Measurements from ENCODE around the gene SRRT.
"Not testable (repeated sequence)": the region's sequence is repeated elsewhere in the genome, so short reads cannot be mapped to it uniquely, and the experiment has no call there.

SRRT gene

GRCh38 chr7:100874577-100875355 is at the start of gene SRRT:
TSS of gene SRRT (plus strand) at chr7:100875103. CDS start at chr7:100875591, 488 bp downstream.
- peak; percentile 98 for DNase-seq (ENCODE audit: low read depth, low spot score)

GRCh38 chr7:100825215-100825671 is 49.7 kb upstream of the SRRT start:
- DNase-seq (ENCODE audit: low read depth, low spot score) = peak; percentile 81

- no peak for DNase-seq (ENCODE audit: low read depth, low spot score)
These were observed 49.0 kb upstream of the SRRT start for GRCh38 chr7:100825751-100826513.

GRCh38 chr7:100826514-100827329 is 48.2 kb upstream of the SRRT start:
- DNase-seq (ENCODE audit: low read depth, low spot score) = peak; percentile 33

- DNase-seq (ENCODE audit: low read depth, low spot score) = peak; percentile 96
These were observed 47.3 kb upstream of the SRRT start, which contains the start of gene EPHB4 for GRCh38 chr7:100827330-100828226. TSS of gene EPHB4 (minus strand) at chr7:100827523. CDS start at chr7:100827030, 493 bp downstream.

GRCh38 chr7:100829150-100829716 is 45.7 kb upstream of the SRRT start:
- DNase-seq (ENCODE audit: low read depth, low spot score) = peak; percentile 51

GRCh38 chr7:100830396-100830795 is 44.5 kb upstream of the SRRT start:
- DNase-seq (ENCODE audit: low read depth, low spot score) = no peak

GRCh38 chr7:100832281-100832633 is 42.6 kb upstream of the SRRT start:
- no peak for DNase-seq (ENCODE audit: low read depth, low spot score)

- DNase-seq (ENCODE audit: low read depth, low spot score) = peak; percentile 95
These were observed 38.7 kb upstream of the SRRT start for GRCh38 chr7:100835903-100836811.

- DNase-seq (ENCODE audit: low read depth, low spot score) = no peak
These were observed 38.1 kb upstream of the SRRT start for GRCh38 chr7:100836812-100837098.

- DNase-seq (ENCODE audit: low read depth, low spot score) = peak; percentile 97
These were observed 37.6 kb upstream of the SRRT start for GRCh38 chr7:100837099-100837836.

GRCh38 chr7:100839361-100839760 is 35.5 kb upstream of the SRRT start:
- no peak for DNase-seq (ENCODE audit: low read depth, low spot score)

- no peak for DNase-seq (ENCODE audit: low read depth, low spot score)
These were observed 34.3 kb upstream of the SRRT start for GRCh38 chr7:100840470-100841100.

- DNase-seq (ENCODE audit: low read depth, low spot score) = no peak
These were observed 27.5 kb upstream of the SRRT start for GRCh38 chr7:100847360-100847759.

GRCh38 chr7:100852048-100852872 is 22.6 kb upstream of the SRRT start, which contains the start of gene SLC12A9:
TSS of gene SLC12A9 (plus strand) at chr7:100852713. CDS start at chr7:100854198, 1,485 bp downstream.
- peak; percentile 94 for DNase-seq (ENCODE audit: low read depth, low spot score)

- DNase-seq (ENCODE audit: low read depth, low spot score) = no peak
These were observed 20.6 kb upstream of the SRRT start for GRCh38 chr7:100854146-100854895.

- DNase-seq (ENCODE audit: low read depth, low spot score) = not testable (repeated sequence)
These were observed 20.0 kb upstream of the SRRT start for GRCh38 chr7:100854899-100855298.
